BE2C (cell line): ENCODE measurements around the gene TMEM129.

ENCODE experiments used
- DNase-seq: peaks from one replicate; pipeline ENCODE4 v3.0.0-alpha.2; 2020
- H3K27me3 ChIP-seq: fragments of 250-450 bp; sonication (Bioruptor Pico); 2 replicates; pipeline ENCODE4 v1.5.1; 2020; ENCODE audit warnings: mild to moderate bottlenecking
- H3K36me3 ChIP-seq: fragments of 250-450 bp; sonication (Bioruptor Pico); 2 replicates; pipeline ENCODE4 v1.5.1; 2020; ENCODE audit warnings: mild to moderate bottlenecking
- H3K4me1 ChIP-seq: fragments of 250-450 bp; sonication (Bioruptor Pico); 2 replicates; pipeline ENCODE4 v1.5.1; 2020
- H3K4me3 ChIP-seq: 2 replicates; pipeline ENCODE4 v1.5.1; 2011; ENCODE audit warnings: low read depth, low read length
- H3K9me3 ChIP-seq: fragments of 250-450 bp; sonication (Bioruptor Pico); 2 replicates; pipeline ENCODE4 v1.5.1; 2020
- CTCF ChIP-seq: IDR thresholded peaks from 2 replicates; pipeline ENCODE4 v1.5.1; 2012; ENCODE audit warnings: mild to moderate bottlenecking, low read depth, low read length

The TMEM129 gene

GRCh38 chr4:1763550-1764080, 42.5 kb upstream of the TMEM129 start:
- H3K4me3 ChIP-seq, result no peak overlapping the region

GRCh38 chr4:1763070-1763549, 42.0 kb upstream of the TMEM129 start:
- Histone ChIP-seq H3K36me3 (no peaks in the 10 kb centered on the region), H3K9me3 (no peaks in the 10 kb centered on the region), H3K4me3 (no peak overlapping the region), H3K4me1 (no peaks in the 10 kb centered on the region), H3K27me3 (no peaks in the 10 kb centered on the region)
- no peak for DNase-seq
- no peak for TF ChIP-seq CTCF

More at GRCh38 chr4:1763550-1764080, 42.5 kb upstream of the TMEM129 start:
- no peak for TF ChIP-seq CTCF
- Histone ChIP-seq H3K36me3 (no peaks in the 10 kb centered on the region), H3K27me3 (no peaks in the 10 kb centered on the region), H3K4me1 (no peaks in the 10 kb centered on the region), H3K9me3 (no peaks in the 10 kb centered on the region)
- DNase-seq, result no peak

- no peak for TF ChIP-seq CTCF
- H3K4me3 ChIP-seq, result no peak overlapping the region
- H3K36me3 ChIP-seq, result no peaks in the 10 kb centered on the region
- no peaks in the 10 kb centered on the region for H3K9me3 ChIP-seq
- H3K27me3 ChIP-seq, result no peaks in the 10 kb centered on the region
- no peaks in the 10 kb centered on the region for H3K4me1 ChIP-seq
- no peak for DNase-seq
Observed at GRCh38 chr4:1762264-1763010, 41.3 kb upstream of the TMEM129 start.

- no peaks in the 10 kb centered on the region for H3K4me1 ChIP-seq
- TF ChIP-seq CTCF, result no peak
- DNase-seq, result no peak
Observed at GRCh38 chr4:1761130-1761689, 40.1 kb upstream of the TMEM129 start.

GRCh38 chr4:1760521-1761071, 39.5 kb upstream of the TMEM129 start:
- no peaks in the 10 kb centered on the region for H3K36me3 ChIP-seq
- H3K27me3 ChIP-seq, result no peaks in the 10 kb centered on the region
- H3K4me3 ChIP-seq, result no peak overlapping the region
- H3K4me1 ChIP-seq, result no peaks in the 10 kb centered on the region
- DNase-seq, result no peak
- TF ChIP-seq CTCF, result no peak
- H3K9me3 ChIP-seq, result no peaks in the 10 kb centered on the region

More at GRCh38 chr4:1761130-1761689, 40.1 kb upstream of the TMEM129 start:
- no peak overlapping the region for H3K4me3 ChIP-seq
- H3K36me3 ChIP-seq, result no peaks in the 10 kb centered on the region
- no peaks in the 10 kb centered on the region for H3K27me3 ChIP-seq
- no peaks in the 10 kb centered on the region for H3K9me3 ChIP-seq
